WERI-Rb-1 (cell line): ENCODE results near the gene LMX1B.

Experiments
- DNase-seq: peaks from one replicate; pipeline ENCODE4 v3.0.0-alpha.2; 2020
- H3K27ac ChIP-seq: fragments of 250-450 bp; sonication (Bioruptor Pico); 2 replicates; pipeline ENCODE4 v1.5.1; 2020; ENCODE audit warnings: mild to moderate bottlenecking, moderate library complexity
- H3K27me3 ChIP-seq: fragments of 250-450 bp; sonication (Bioruptor Pico); 2 replicates; pipeline ENCODE4 v1.5.1; 2021; ENCODE audit warnings: mild to moderate bottlenecking, low read depth, moderate library complexity; ENCODE audit not compliant: insufficient read depth, severe bottlenecking
- H3K36me3 ChIP-seq: fragments of 250-450 bp; sonication (Bioruptor Pico); 2 replicates; pipeline ENCODE4 v1.5.1; 2020; ENCODE audit warnings: mild to moderate bottlenecking, moderate library complexity
- H3K4me3 ChIP-seq: 2 replicates; pipeline ENCODE4 v1.5.1; 2011; ENCODE audit warnings: low read depth, mild to moderate bottlenecking, control low read depth, low read length
- H3K9me3 ChIP-seq: fragments of 250-450 bp; sonication (Bioruptor Pico); 2 replicates; pipeline ENCODE4 v1.5.1; 2021; ENCODE audit warnings: mild to moderate bottlenecking, moderate library complexity; ENCODE audit not compliant: severe bottlenecking
- TF ChIP-seq, protein P1 (sequence below): IDR thresholded peaks from 2 replicates; pipeline ENCODE4 v1.5.1; 2011; ENCODE audit warnings: low read depth, mild to moderate bottlenecking, control low read depth, inconsistent platforms, low read length

Gene LMX1B

GRCh38 chr9:126611193-126611591 lies 2.5 kb upstream of the LMX1B start:
- H3K27me3 ChIP-seq, result peaks cover 58% of the 10 kb centered on the region

GRCh38 chr9:126611592-126612325 lies 2.0 kb upstream of the LMX1B start:
- H3K27ac ChIP-seq, result no peak overlapping the region
- no peaks in the 10 kb centered on the region for H3K9me3 ChIP-seq
- DNase-seq, result peak; percentile 93
- H3K36me3 ChIP-seq, result no peaks in the 10 kb centered on the region
- TF ChIP-seq, protein P1, sequence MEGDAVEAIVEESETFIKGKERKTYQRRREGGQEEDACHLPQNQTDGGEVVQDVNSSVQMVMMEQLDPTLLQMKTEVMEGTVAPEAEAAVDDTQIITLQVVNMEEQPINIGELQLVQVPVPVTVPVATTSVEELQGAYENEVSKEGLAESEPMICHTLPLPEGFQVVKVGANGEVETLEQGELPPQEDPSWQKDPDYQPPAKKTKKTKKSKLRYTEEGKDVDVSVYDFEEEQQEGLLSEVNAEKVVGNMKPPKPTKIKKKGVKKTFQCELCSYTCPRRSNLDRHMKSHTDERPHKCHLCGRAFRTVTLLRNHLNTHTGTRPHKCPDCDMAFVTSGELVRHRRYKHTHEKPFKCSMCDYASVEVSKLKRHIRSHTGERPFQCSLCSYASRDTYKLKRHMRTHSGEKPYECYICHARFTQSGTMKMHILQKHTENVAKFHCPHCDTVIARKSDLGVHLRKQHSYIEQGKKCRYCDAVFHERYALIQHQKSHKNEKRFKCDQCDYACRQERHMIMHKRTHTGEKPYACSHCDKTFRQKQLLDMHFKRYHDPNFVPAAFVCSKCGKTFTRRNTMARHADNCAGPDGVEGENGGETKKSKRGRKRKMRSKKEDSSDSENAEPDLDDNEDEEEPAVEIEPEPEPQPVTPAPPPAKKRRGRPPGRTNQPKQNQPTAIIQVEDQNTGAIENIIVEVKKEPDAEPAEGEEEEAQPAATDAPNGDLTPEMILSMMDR, result peak; percentile 99
- peaks cover 63% of the 10 kb centered on the region for H3K27me3 ChIP-seq
- peak overlapping the region; percentile 30 for H3K4me3 ChIP-seq

More at GRCh38 chr9:126611193-126611591, 2.5 kb upstream of the LMX1B start:
- Histone ChIP-seq H3K4me3 (peak overlapping the region; percentile 30), H3K27ac (no peak overlapping the region), H3K9me3 (no peaks in the 10 kb centered on the region), H3K36me3 (no peaks in the 10 kb centered on the region)
- peak; percentile 23 for DNase-seq
- TF ChIP-seq, protein P1, result peak; percentile 29; the same call in 1 of the 2 replicates

GRCh38 chr9:126612326-126612812 lies 1.4 kb upstream of the LMX1B start:
- DNase-seq, result peak; percentile 45
- Histone ChIP-seq H3K27me3 (peaks cover 70% of the 10 kb centered on the region), H3K27ac (no peak overlapping the region), H3K4me3 (peak overlapping the region; percentile 44), H3K9me3 (no peaks in the 10 kb centered on the region), H3K36me3 (no peaks in the 10 kb centered on the region)
- TF ChIP-seq, protein P1, result no peak

DNA sequence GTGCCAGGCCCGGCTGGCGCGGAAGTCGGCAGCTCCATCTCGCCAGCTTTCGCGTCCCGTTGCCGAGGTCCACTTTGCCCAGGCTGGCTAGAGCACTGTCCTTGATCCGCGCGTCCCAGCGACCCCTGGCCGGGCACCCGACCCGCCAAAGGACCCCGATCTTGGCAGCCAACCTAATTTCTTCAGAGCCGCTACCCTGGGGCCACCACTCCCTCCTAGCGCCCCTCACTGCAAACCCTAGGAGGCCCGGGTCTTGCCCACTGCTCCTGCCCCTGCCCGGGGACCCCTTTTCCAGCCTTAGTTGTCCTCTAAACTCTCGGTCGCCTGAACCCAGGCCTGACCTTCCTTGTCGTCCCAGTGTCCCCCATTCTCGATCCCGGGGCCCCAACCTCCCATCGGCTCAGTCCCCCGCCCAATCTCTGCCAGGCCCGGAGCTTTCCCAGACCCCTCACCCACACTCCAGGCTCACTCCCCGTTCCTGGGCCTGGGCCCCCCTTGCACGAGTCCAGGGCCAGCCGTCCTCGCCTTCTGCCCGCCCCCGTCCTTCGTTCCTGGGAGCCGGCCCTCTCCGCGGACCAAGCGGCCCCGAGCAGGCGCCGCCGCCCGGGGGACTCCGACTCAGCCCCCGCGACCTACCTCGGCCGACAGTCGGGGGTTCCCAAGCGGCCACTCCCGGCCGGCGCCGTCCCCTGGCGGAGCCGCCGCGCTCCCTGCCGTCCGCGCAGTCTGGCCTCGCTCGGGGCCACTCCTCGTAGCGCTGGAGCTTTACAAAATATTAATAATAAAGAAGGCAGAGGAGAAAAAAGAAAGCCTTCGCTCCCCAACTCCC lies 701 bp upstream of the LMX1B start:
- no peak for DNase-seq
- Histone ChIP-seq H3K4me3 (peak overlapping the region; percentile 44), H3K27me3 (peaks cover 72% of the 10 kb centered on the region), H3K36me3 (no peaks in the 10 kb centered on the region), H3K9me3 (no peaks in the 10 kb centered on the region), H3K27ac (no peak overlapping the region)
- TF ChIP-seq, protein P1, result no peak

GRCh38 chr9:126614088-126614454 lies 343 bp downstream of the LMX1B start:
- Histone ChIP-seq H3K9me3 (no peaks in the 10 kb centered on the region), H3K36me3 (no peaks in the 10 kb centered on the region), H3K4me3 (no peak overlapping the region), H3K27ac (no peak overlapping the region), H3K27me3 (peaks cover 76% of the 10 kb centered on the region)
- TF ChIP-seq, protein P1, result no peak
- no peak for DNase-seq
